Measurements from ENCODE around the gene LRRN2.
"Not testable (repeated sequence)": the region's sequence is repeated elsewhere in the genome, so short reads cannot be mapped to it uniquely, and the experiment has no call there.

Gene LRRN2

GRCh38 chr1:204629459-204629858 lies 56.1 kb downstream of the LRRN2 start:
- not testable (repeated sequence) for DNase-seq (ENCODE audit: low spot score)

- DNase-seq (ENCODE audit: low spot score): no peak
These were observed 56.7 kb downstream of the LRRN2 start for GRCh38 chr1:204628868-204629267.

DNA sequence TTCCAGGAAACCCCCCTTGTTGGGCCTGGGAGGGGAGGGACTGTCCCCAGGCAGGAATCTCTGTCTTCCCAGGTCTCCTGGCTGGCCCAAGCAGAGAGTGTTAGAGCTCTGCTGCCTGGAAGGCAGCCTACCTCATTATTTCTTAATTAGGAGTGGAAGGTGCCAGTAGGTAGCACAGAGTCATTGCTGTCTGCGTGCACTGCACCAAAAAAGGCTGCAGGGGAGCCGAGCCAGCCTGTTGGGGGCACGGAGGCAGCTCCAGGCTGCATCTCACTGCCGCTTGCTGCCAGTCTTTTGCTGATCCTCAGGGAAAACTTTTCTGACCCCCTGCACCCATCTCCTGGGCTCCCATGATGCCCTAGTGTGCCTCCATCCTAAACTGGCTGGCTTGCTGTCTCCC lies 58.1 kb downstream of the LRRN2 start:
- no peak for DNase-seq (ENCODE audit: low spot score)

- no peak for DNase-seq (ENCODE audit: low spot score)
These were observed 59.2 kb downstream of the LRRN2 start for GRCh38 chr1:204626381-204626780.

DNA sequence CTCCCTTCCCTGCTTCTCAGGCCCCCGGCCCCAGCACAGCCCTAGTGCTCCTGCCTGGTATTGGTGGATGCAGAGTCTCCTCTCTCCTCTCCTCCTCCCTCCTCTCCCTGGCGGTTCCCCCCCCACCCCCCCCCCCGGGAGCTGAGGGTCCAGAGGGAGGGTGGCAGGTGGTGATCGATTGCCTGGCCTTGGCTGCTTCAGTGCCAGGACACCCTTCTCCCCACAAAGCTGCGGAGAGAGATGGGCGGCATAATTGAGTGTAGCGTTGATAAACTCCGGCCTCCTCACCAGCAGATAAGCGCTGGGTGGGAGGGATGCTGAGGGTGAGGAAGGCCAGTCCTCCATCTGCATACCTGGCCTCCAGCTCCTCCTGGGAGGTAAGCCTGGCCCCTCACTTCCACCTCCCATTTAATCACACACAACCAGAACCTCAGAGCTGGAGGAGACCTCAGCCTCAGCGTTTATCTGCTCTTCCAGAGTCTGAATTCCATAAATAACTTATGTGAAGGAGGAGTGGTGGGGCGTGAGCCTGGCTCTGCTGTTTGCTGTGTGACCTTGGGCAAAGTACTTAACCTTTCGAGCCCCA lies 60.8 kb downstream of the LRRN2 start:
- DNase-seq (ENCODE audit: low spot score): no peak

DNA sequence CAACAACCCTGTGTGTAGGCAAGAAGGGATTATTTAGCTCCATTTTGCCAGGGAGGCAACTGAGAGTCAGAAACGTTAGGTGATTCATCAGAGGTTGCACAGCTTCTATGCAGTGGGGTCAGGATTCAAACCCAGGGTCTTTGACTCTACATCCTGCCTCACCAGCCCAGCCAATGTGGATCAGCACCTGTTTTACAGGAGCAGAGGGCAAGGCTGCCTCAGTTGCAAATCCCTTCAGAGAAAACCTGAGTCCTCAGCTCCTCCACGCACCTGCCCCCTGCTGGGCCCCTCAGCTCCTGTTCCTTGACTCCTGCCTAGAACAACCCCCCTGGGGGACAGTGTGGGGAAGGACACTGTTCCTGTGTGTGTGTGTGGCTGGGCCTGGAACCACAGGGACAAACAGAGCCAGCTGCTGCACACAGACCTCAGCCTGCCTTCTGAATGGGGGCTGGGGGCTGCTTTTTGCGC lies 61.6 kb downstream of the LRRN2 start:
- DNase-seq (ENCODE audit: low spot score): no peak

DNA sequence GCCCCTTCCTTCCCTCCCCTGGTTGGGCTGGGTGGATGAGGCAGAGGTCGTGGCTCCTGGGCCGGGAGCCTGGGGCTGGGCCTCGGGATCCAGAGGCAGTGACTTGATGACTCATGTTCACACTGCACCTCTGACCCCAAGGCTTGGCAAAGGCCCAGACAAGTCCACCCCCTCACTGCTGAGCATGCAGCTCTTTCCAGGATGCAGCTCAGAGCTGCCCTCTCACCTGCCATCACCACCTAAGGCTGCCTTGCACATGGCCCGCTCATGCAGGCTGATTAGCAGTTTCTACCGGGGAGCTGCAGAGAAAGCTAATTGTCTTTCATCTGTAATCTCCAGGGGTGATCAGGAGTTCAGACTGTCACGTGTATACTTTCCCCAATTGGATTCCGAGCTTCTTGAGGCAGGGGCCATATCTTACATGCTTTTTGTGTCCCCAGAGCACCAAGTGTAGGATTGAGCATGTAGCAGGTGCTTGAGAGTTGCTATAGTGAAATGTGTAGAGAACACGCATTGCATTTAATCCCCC lies 62.1 kb downstream of the LRRN2 start:
- no peak for DNase-seq (ENCODE audit: low spot score)

DNA sequence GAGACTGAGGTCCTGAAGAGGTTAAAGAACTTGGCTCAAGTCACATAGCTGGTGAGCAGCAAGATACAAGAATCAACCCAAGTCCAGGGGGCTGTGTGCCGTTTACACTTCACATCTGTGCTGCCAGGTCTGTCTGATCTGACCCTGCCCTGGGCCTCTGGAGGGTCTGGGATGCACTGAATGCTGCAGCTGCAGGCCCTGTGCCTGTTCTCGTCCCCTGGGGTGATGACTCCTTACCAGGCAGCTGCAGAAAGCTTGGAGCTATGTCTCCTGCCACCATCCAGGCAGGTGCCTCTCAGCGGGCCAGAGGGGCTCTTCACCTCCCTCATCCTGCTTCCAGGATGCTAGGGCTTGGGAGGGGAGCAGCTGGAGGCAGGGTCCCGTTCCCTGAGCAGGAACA lies 63.5 kb downstream of the LRRN2 start:
- no peak for DNase-seq (ENCODE audit: low spot score)

DNA sequence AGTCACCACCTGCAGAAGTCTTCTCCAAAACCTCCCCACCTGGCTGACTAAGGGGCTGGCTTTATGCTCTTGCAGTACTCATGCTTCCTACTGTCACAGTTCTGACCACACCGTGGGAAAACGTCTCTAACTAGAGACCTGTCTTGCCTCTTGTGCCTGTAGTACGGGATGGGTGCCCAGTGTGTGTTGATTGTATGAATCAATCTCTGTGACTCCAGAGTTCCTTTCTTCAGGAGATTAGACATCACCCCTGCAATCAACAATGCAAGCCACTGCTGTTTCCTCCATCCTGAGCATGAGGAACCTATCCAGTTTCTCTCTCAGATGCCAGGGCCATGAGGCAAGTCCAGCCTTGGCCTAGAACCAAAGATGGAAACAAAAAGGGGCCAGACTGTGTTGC lies 64.1 kb downstream of the LRRN2 start:
- no peak for DNase-seq (ENCODE audit: low spot score)

DNA sequence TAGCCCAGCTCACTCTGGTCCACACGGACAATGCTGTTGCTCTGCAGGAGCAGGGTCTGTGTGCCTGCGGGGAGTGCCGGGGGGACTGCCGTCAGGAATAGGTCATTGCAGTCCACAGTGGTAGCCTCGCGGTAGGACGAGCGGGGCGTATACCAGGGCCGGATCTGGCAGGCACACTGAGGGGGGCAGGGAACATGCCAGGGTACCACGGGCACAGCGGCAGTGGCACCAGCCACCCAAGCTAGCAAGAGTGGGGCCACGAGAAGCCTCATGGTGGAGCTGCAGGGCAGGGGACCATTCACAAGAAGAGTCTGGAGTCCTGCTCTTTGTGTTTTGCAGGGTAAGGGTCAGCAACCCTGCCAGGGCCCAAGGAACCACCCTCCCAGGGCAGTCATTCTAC lies 65.8 kb downstream of the LRRN2 start:
- no peak for DNase-seq (ENCODE audit: low spot score)

GRCh38 chr1:204618148-204618760 lies 67.3 kb downstream of the LRRN2 start:
- DNase-seq (ENCODE audit: low spot score): no peak

- DNase-seq (ENCODE audit: low spot score): no peak
These were observed 68.0 kb downstream of the LRRN2 start for GRCh38 chr1:204617256-204618147.

- DNase-seq (ENCODE audit: low spot score): no peak
These were observed 68.9 kb downstream of the LRRN2 start for GRCh38 chr1:204616641-204617040.

GRCh38 chr1:204615881-204616280 lies 69.7 kb downstream of the LRRN2 start:
- DNase-seq (ENCODE audit: low spot score): no peak

GRCh38 chr1:204613636-204614035 lies 71.9 kb downstream of the LRRN2 start:
- no peak for DNase-seq (ENCODE audit: low spot score)

DNA sequence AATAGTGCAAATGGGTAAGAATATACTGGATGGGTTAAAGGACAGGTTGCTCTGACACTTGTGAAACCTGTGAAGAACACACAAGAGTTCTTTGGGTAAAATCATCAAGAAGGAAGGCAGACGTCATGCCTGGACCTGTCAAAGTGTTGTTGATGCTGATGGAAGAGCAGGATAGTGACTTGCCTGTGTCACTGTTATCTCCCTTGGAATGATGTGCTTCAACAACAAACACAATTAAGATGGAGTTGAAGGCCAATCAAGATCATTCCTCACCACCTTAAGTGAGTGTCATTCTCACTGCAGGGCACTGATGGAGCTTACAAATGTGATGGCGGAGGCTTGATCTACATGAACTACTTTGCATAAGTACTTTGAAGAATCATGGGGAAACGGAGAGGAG lies 73.2 kb downstream of the LRRN2 start:
- no peak for DNase-seq (ENCODE audit: low spot score)

GRCh38 chr1:204611036-204611435 lies 74.5 kb downstream of the LRRN2 start:
- no peak for DNase-seq (ENCODE audit: low spot score)

DNA sequence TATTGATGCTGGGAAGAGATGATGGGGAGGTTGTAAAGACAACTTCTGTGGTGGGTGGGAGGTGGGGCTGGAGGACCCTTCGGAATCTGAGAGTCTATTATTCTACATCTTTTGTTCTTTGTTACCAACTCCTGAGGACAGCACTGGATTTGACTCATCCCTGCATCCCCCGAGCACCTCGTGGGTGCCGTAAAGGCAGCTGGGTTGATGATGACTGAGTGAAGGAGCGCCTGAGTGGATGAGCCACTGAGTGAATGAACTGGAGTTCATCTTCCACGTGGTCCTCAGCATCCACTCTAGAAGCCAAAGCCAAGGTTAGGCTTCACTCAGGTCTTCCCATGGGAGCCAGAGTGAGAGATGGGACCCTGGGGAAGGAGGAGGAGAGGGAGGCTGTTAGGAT lies 77.6 kb downstream of the LRRN2 start:
- no peak for DNase-seq (ENCODE audit: low spot score)

DNA sequence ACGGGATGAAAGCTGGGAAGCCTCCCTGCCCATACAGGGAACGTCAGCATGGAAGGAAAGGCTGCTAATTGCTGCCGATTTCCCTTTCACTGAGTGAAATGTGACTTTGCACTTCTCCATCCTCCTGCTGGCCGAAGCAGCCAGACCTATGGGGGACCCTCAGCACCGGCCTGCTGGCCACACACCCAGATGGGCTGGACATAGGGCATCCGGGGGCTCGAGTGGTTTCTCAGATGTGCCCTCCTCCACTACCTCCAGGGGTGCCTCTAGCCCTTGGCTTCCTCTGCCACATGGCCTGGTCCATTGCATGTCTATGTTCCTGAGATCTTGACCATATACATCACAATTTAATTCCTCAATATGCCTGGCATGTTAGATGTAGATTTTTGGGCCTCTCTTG lies 79.7 kb downstream of the LRRN2 start:
- no peak for DNase-seq (ENCODE audit: low spot score)

- no peak for DNase-seq (ENCODE audit: low spot score)
These were observed 82.5 kb downstream of the LRRN2 start for GRCh38 chr1:204602871-204603542.

GRCh38 chr1:204602111-204602579 lies 83.4 kb downstream of the LRRN2 start:
- no peak for DNase-seq (ENCODE audit: low spot score)

- no peak for DNase-seq (ENCODE audit: low spot score)
These were observed 84.6 kb downstream of the LRRN2 start for GRCh38 chr1:204600968-204601367.

Measured in hepatic stellate cell (primary cell).